Right renal pelvis (tissue), 4 donors: Measurements from ENCODE around the gene TSFM. TPM values are rescaled to one million over a fixed set of nuclear protein-coding genes. Genes with fewer than 3 reads are reported as not detected.
A peak's percentile ranks its signal among the peaks of the same experiment; 100 is the strongest.
"Not testable (repeated sequence)": the region's sequence is repeated elsewhere in the genome, so short reads cannot be mapped to it uniquely, and the experiment has no call there.

Experiments
- DNase-seq, 4 donors: peaks; one replicate each; pipeline ENCODE4 v3.0.0-alpha.2; 2013; ENCODE audit warnings: low read depth in 4 of 4, low spot score in 3 of 4, missing footprints in 1 of 4
- polyA plus RNA-seq, 4 donors: library from polyadenylated mRNA; unstranded; fragments of 120-200 nt; gene quantifications; one replicate each; pipeline ENCODE4 v1.2.1, GENCODE V29; 2013; ENCODE audit not compliant: insufficient read length in 4 of 4

Gene TSFM
- polyA plus RNA-seq, 4 donors = 40.8 to 52.9 (median 45.5) TPM

GRCh38 chr12:57761391-57761998 is 21.1 kb upstream of the TSFM start:
- DNase-seq = no peak

- DNase-seq = no peak
Observed at GRCh38 chr12:57762463-57762862, 20.1 kb upstream of the TSFM start.

- DNase-seq = no peak
Observed at GRCh38 chr12:57763881-57764661, 18.5 kb upstream of the TSFM start.

- DNase-seq = no peak
Observed at GRCh38 chr12:57764662-57765002, 18.0 kb upstream of the TSFM start.

GRCh38 chr12:57765003-57765697 is 17.4 kb upstream of the TSFM start:
- no peak for DNase-seq

- no peak for DNase-seq
Observed at GRCh38 chr12:57765698-57766463, 16.7 kb upstream of the TSFM start.

- no peak for DNase-seq
Observed at GRCh38 chr12:57766464-57767304, 15.9 kb upstream of the TSFM start, which contains the start of gene CYP27B1. Gene CYP27B1, minus strand, starts transcription at chr12:57767078. Its CDS starts 37 bp downstream, at chr12:57767041.

GRCh38 chr12:57767305-57767698 is 15.3 kb upstream of the TSFM start:
- DNase-seq = no peak

- DNase-seq = no peak
Observed at GRCh38 chr12:57767876-57768275, 14.7 kb upstream of the TSFM start.

GRCh38 chr12:57769594-57769993 is 13.0 kb upstream of the TSFM start:
- no peak for DNase-seq

GRCh38 chr12:57770734-57771133 is 11.9 kb upstream of the TSFM start:
- no peak for DNase-seq

GRCh38 chr12:57771236-57771872 is 11.2 kb upstream of the TSFM start:
- peak in 2 of 4 donors; percentile 76 to 87 for DNase-seq

GRCh38 chr12:57771873-57772428 is 10.6 kb upstream of the TSFM start, which contains the start of gene METTL1:
Gene METTL1, minus strand, starts transcription at chr12:57772105. Its CDS starts 22 bp downstream, at chr12:57772083.
- peak; percentile 93 to 98 (median 96) for DNase-seq

GRCh38 chr12:57772429-57773322 is 9.9 kb upstream of the TSFM start, which contains the start of gene EEF1AKMT3:
Gene EEF1AKMT3, plus strand, starts transcription at chr12:57772614. Its CDS starts 111 bp downstream, at chr12:57772725.
- no peak for DNase-seq

GRCh38 chr12:57774634-57775033 is 8.0 kb upstream of the TSFM start:
- DNase-seq = not testable (repeated sequence)

- no peak for DNase-seq
Observed at GRCh38 chr12:57775044-57775443, 7.5 kb upstream of the TSFM start.

GRCh38 chr12:57775563-57776246 is 6.9 kb upstream of the TSFM start:
- DNase-seq = no peak
